Caki2 (cell line): ENCODE results near the gene NAA20. TPM values are rescaled to one million over a fixed set of nuclear protein-coding genes. Genes with fewer than 3 reads are reported as not detected.
"Not testable (repeated sequence)": the region's sequence is repeated elsewhere in the genome, so short reads cannot be mapped to it uniquely, and the experiment has no call there.

Experiments used
- DNase-seq: peaks from one replicate; pipeline ENCODE4 v3.0.0-alpha.2; 2015; ENCODE audit warnings: low read depth
- in situ Hi-C: cut with HindIII; loops from 2 replicates; pipeline ENCODE4 v1.10.0; 2016; ENCODE audit warnings: low sequenced_read_pairs, low pct_unique_long_range_greater_than_20kb, mixed read lengths
- total RNA-seq: library from RNA; depleted of rRNA; stranded (reverse); fragments of >200 nt; shearing (Covaris generic); gene quantifications from 2 replicates; pipeline ENCODE4 v1.2.3, GENCODE V29; 2014; ENCODE audit warnings: low replicate concordance

Gene NAA20
- total RNA-seq, 1 experiment from 2014 or later: 93.9 TPM

DNA sequence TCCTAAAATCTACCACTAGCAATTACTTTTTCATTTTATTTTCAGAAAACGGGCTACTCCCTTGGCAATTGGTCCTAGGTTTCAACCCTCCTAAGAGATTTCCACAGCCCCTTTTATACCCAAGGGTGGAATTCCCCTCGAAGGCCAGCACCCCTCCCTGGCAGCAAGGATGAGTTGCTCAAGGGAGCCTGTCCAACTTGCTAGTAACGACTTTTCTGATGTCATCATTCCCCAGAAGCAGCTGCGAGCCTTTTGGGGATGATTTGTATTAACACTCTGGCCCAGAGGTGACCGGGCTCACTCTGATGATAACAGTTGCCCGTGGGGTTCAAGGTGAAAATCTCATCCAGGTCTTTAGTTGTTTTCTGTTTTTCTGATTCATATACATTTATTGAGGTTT, 30.7 kb upstream of the NAA20 start:
- in situ Hi-C loops: loop anchor here (25.0 kb wide), 2 partner anchors 99 to 199 kb away; no protein-coding TSS in a partner anchor
- no peak for DNase-seq

DNA sequence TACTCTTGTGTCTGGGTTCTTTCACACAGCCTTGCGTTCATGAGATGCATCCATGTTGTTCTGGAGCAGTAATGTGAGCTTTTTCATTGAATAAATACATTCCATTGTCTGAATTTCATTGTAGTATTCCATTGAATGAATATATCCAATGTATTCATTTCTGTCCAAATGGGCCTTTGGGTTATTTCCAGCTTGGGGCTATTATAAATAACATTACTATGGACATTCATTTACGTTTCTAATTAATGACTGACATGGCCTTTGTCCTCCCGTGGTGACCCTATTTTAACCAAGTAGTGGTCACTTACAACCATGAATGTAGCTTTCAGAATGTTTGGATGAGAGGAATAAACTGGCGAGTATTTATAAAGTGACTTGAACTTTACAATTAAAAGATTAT, 30.1 kb upstream of the NAA20 start:
- no peak for DNase-seq
- in situ Hi-C loops: loop anchor here (25.0 kb wide), 2 partner anchors 100 to 200 kb away; no protein-coding TSS in a partner anchor

DNA sequence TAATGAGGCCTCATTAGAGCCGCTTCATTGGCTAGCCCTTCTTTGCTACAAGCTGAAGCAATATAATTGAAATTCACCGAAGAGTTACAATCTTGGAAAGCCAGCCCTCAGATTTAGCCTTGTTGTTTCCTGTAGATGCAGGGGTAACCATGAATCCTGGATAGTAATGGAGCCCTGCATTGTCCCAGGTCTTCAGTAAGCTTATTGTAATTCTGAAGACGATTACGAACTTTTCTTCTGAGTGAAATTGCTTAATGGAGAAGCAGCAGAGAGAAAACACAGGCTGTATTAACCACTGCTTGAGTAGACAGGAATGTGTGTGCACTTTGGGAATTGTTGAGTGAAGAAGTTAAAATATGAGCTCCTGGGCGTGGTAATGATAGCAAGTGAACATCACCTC, 26.3 kb upstream of the NAA20 start:
- in situ Hi-C loops: loop anchor here (25.0 kb wide), 2 partner anchors 104 to 204 kb away; no protein-coding TSS in a partner anchor
- DNase-seq: no peak

DNA sequence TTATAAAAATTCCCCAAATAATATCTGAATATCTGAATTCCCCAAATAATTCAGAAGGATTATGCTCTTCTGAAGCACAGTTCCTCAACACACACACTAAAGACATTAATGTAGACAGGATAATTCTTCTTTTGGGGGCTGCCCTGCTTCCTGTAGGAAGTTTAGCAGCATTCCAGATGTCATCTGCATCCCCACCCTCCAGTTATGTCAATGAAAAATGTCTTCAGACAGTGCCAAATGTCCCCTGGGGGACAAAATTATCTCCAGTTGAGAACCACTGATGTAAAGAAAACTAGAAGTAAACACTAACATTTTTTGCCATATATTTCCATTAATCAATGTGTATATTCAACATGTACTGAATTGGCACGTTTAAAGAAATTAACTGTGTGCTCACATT, 25.9 kb upstream of the NAA20 start:
- no peak for DNase-seq
- in situ Hi-C loops: loop anchor here (25.0 kb wide), 2 partner anchors 104 to 204 kb away; no protein-coding TSS in a partner anchor

DNA sequence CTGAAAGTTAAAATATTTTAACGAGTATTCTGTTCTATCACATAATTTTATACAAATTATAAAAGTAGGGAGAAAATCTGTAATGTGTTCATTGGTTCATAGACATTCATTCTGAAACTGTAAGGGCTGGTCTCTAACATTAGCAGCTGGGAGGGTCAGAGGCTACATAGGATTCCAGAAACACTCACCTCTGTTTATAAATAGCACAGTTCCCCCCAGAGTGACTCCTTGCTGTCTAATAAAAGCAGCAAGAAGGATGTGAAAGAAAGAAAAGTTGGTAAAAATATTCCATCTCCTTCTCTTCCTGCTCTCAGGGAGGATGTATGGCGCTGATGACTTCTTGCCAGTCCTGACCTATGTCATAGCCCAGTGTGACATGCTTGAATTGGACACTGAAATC, 25.3 kb upstream of the NAA20 start:
- in situ Hi-C loops: loop anchor here (25.0 kb wide), 2 partner anchors 105 to 205 kb away; no protein-coding TSS in a partner anchor
- DNase-seq: no peak

DNA sequence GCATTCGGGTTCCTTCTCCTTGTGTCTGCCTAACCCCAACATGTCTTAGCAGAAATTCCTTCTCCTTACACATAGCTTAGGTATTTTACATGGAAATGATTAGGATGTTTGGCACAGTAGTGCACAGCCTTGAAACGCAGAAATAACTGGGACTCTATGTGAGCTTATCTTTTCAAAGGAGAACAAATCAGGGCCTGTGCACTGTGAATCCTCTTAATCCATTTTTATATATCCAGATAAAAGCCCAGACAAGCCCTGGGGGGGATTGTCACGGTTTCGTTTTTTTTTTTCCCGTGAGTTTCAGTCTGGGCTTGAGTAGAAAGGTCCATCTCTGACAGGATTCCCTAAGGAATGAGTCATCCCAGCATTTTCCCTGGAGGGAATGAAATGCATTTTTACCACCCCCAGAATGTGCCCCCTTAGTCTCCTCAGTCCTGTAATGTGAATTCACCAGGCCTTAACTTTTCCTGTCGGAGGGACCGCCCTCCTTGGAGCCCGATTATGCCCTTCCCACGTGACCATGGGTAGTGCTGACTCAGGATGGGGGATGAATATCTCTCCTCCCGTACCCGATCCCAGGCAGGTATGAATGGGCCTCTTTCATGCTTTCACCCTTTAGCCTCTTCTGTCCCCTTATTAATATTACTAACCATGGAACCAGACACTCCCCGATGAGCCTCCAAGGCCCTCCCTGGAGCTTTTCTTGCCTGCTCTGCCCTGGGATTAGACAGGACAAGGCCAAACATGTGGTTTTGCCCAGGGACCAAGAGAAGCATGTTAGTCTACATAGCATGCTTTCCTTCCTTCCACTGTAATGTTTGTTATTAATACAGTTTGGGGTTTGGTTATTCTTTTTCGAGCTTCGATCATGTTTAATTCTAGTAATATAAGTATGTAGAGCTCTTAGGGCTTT, 23.9 kb upstream of the NAA20 start:
- peak; percentile 91 for DNase-seq
- in situ Hi-C loops: loop anchor here (25.0 kb wide), 2 partner anchors 106 to 206 kb away; no protein-coding TSS in a partner anchor

DNA sequence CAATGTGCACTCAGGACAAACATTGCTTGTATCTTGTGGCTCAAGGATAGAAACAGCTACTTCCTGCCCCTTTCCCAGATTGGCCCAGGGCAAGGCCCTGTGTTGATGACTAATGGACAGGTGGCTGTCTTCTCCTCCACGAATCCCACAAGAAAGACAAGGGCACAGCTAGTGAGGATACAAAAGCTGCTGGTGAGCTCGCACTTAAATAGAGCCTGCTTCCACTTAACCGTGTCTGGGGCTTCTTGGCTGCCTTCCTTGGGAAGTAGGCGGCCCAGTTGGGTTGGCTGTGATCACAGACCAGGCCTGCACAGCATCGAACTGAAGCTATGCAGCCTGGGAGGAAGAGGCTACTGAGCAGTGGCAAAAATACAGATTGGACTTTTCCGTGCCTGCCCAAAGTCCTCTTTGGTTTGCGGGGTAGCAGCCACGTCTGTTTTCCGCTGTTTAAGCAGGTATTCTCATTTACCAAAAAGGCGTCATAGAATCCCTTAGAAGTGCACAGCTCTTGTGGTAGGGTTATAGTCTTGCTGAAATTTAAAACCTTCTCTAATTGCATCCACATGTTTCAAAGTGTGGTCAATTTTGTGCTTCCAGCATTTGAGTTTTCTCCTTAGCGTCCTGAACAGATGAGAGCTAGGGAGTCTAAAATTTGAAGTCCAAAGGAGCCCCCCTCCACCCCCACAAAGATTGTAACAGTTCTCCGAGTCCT, 23.0 kb upstream of the NAA20 start:
- peak; percentile 57 for DNase-seq
- in situ Hi-C loops: loop anchor here (25.0 kb wide), 2 partner anchors 107 to 207 kb away; no protein-coding TSS in a partner anchor

DNA sequence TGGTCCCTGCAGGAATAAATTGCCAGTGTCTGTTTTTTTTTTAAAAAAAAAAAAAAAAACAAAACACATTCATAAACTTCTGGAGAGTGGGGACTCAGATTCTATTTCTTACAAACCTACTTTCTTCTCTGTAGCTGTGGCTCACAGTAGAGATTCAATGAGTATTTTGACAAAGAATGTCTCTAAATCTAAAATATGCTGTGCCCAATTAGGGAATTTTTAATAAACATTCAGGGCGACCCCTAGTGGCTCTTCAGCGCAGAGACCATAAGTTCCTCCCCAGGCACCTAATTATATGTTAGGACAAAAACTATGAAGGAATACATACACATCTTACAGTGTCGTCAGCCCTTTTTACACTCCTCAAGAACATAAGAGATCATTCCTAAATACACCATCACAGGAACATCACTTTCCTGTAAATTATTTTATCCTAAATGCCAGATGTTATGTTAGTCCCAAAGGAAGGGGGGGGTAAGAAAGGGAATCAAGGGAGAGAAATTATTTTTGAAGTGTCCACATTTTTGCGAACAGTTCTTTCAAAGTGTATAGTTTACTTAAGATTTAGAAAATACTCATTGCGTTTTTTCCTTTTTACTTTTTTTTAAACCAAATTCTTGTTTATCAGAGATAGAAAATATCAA, 21.8 kb upstream of the NAA20 start:
- DNase-seq: no peak
- in situ Hi-C loops: loop anchor here (25.0 kb wide), 2 partner anchors 108 to 208 kb away; no protein-coding TSS in a partner anchor

DNA sequence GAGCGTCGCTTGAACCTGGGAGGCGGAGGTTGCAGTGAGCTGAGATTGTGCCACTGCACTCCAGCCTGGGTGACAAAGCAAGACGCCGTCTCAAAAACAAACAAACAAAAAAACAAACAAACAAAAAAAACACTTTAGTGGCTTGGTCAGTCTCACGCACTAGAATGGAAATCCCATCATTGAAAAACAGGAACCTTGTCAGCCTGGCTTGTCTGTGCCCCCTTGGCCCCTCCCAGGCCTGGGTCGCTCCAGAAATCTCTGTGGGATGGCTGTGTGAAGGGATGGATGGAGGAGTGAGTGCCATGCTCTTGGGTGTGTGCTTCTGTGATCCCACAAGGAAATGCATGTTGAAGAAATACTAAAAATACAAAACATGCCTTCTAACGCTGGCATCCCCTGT, 20.9 kb upstream of the NAA20 start:
- in situ Hi-C loops: loop anchor here (25.0 kb wide), 2 partner anchors 109 to 209 kb away; no protein-coding TSS in a partner anchor
- no peak for DNase-seq

DNA sequence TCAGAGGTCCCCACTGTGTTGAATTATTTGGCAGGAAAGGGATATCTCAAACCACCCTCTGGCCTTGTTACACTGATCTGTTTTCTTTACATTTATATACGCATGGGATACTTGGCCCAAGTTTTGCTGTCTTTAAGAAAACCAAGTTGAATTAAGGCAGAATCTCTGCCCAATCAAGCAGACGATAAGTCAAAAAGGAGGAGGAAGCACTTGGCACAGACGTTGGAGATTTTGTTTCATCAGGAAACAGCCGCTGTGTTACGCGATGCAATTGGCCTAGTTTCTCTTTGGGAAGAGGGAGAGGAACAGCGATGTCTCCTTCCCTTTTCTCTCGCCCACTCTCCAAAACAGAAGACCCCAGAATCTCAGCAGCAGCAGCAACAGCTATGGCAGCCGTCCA, 20.2 kb upstream of the NAA20 start:
- in situ Hi-C loops: loop anchor here (25.0 kb wide), 2 partner anchors 110 to 210 kb away; no protein-coding TSS in a partner anchor
- DNase-seq: no peak

DNA sequence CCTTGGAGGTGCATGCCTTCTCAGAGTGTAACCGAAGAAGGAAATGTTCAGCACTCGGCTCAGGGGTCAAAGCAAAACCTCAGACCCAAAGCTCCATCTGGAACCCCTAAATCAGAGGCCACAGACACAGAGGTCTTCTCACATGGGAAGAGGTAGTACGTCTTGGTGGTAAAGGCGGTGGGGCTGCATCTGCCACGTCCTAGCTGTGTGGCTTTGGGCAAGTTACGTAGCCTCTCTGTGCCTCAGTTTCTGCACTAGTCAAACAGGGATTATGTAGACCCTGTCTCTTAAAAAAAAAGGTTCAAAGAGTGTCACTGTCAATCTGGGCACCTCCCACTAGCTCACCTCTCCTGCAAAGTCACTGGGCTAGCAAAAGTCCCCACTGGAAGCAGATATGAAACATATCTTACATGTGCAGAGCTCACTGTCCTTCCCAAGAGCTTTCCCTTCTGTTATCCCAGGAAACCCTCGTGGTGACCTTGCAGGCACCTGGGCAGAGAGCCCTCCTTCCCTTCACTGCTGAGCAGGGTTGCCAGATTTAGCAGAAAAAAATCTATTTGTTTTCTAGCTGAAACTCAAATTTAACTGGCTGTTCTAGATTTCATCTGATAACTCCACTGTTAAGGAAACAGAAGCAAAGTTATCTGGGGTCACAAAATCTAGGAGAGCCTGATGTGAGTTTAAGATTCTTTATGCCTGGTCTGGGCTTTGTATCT, 18.0 kb upstream of the NAA20 start:
- in situ Hi-C loops: loop anchor here (25.0 kb wide), 2 partner anchors 112 to 212 kb away; no protein-coding TSS in a partner anchor
- no peak for DNase-seq

DNA sequence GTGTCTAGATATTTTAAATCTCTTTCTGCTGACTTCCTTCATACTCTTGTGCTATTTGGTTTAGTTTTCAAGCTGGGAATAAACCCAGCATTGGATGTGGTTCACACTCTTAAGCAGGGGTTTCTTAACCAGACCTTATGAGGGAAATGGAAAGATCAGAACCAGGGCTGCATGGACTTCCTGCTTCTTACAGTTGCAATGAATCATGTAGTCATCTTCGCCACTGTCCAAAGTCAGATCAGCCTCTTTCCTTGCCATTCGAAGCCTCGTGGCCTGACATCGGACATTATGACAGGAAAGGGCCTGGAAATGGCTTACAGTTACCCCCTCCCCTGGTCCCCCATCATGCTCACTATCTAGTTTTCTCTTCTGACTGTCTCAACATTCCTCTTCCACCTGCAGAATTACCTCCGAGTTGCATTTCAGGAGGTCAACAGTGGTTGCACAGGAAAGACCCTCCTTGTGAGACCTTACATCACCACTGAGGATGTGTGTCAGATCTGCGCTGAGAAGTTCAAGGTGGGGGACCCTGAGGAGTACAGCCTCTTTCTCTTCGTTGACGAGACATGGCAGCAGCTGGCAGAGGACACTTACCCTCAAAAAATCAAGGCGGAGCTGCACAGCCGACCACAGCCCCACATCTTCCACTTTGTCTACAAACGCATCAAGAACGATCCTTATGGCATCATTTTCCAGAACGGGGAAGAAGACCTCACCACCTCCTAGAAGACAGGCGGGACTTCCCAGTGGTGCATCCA, 16.8 kb upstream of the NAA20 start:
- no peak for DNase-seq
- in situ Hi-C loops: no loop called here

DNA sequence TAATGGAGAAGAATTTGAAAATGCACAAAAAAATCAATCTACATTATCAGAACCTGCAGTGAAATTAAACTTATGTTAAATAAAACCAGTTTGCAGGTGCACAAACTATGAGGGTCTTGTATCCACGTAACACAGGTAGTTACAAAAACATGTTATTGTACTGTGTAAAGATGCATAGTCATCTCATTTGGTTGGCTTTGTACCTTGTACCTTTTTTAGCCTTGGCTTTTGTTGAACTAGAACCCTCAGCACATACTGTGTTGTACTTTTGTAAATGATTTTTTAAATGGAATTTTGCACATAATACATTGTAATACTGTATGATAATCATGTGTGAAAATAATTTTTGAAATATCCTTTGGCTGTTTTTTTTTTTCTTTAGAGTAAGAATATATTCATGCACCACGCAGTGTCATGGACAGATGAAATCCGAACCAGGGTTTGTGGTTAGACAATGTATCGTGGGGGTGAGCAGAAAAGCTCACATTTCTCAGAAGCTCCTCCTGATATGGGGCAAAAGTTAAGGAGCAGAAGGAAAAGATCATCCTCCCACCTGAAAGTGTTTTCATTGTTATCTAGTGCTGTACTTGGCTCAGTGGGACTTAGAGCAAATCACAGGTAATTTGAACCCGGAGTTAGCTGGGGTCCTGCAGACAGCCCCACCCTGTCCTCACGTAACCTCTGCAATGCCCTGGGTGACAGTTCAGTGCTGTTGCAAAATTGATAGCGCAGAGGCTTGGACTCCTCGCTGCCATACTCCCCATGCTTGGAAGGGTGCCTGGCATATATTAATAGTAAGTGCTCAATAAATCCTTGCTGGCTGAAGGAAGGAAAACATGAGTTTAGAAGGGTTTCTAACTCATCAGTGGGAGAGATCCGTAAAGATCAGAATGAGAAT, 14.8 kb upstream of the NAA20 start:
- in situ Hi-C loops: no loop called here
- no peak for DNase-seq

DNA sequence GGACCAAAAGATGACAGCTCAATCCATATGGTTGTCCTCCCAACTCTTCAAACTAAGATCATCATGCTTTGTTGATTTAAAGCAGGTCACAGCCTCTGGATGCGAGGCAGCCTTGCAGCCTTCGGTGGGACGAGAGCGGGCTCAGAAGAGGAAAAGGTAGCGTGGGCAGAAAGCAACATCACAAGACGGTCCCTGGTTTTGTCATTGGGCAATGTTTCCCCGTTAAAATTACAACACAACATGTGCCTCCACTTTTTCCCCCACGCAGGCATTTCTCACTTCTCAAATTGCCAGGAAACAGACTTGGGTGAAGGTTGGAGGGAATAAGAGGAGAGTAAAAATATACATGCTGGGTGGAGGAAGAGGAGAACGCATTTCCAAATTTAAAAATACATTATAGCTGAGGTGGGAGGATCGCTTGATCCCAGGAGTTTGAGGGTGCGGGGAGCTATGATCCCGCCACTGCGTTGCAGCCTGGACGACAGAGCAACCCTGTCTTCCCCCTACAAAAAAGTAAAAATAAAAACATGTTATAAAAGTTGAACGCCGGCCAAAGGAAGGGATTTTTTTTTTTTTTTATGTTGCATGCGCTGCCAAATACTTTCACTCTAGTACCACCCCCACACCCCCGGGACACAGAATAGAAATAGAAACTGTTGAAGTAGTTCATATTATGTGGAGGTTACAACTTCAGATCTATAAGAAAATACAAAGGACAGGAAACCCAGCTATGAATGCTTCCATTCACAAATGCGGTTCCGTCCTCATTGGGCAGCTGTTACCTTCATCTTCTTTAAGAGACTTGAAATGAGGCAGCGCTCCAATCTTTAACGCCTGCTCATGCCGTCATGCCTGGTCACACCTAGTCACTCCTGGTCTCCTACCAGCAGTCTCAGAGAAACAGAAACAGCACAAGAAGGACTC, 13.9 kb upstream of the NAA20 start:
- DNase-seq: no peak
- in situ Hi-C loops: no loop called here

DNA sequence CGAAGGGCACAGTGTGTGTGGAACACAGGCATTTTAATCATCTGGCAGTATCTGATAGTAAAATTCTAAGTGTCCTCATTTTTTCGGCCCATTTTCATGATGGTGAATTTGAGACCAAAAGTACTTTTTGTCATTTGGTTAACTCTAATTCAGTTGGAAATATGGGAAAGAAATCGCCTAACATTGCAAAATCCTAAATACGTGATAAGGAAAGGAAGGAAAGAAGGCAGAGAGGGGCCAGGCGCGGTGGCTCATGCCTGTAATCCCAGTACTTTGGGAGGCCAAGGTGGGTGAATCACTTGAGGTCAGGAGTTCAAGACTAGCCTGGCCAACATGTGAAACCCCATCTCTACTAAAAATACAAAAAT, 13.2 kb upstream of the NAA20 start:
- DNase-seq, in situ Hi-C loops: not testable (repeated sequence)
